Peyer's patch (tissue), 4 donors: ENCODE measurements around the gene PDE8B. TPM values are rescaled to one million over a fixed set of nuclear protein-coding genes. Genes with fewer than 3 reads are reported as not detected.

Experiments used
- DNase-seq, 3 donors: peaks; one replicate each; pipeline ENCODE4 v3.0.0-alpha.2; 2017 to 2019
- H3K27ac ChIP-seq, 4 donors: fragments of 200-600 bp; sonication (generic); one replicate each; pipeline ENCODE4 v1.5.1; 2016 to 2019
- H3K27me3 ChIP-seq, 2 donors: fragments of 200-600 bp; sonication (generic); one replicate each; pipeline ENCODE4 v1.5.1; 2019
- H3K36me3 ChIP-seq, 3 donors: fragments of 200-600 bp; sonication (generic); one replicate each; pipeline ENCODE4 v1.5.1; 2016 to 2019
- H3K4me1 ChIP-seq, 4 donors: fragments of 200-600 bp; sonication (generic); one replicate each; pipeline ENCODE4 v1.5.1; 2016 to 2019
- H3K4me3 ChIP-seq, 4 donors: fragments of 200-600 bp; sonication (generic); 1 replicate in 3 of 4; 2 replicates in 1 of 4; pipeline ENCODE4 v1.5.1; 2016 to 2019; ENCODE audit warnings: mild to moderate bottlenecking in 1 of 4
- H3K9me3 ChIP-seq, 4 donors: fragments of 200-600 bp; sonication (generic); one replicate each; pipeline ENCODE4 v1.5.1; 2016 to 2019; ENCODE audit warnings: mild to moderate bottlenecking in 1 of 4
- POLR2A ChIP-seq, 2 donors: fragments of 450-650 bp; IDR thresholded peaks; one replicate each; pipeline ENCODE4 v1.5.1; 2017; ENCODE audit warnings: antibody characterized with exemption in 2 of 2, mild to moderate bottlenecking in 2 of 2, moderate library complexity in 2 of 2
- total RNA-seq, 4 donors: library from RNA; depleted of rRNA; stranded (reverse); fragments of >200 nt; gene quantifications; one replicate each; pipeline ENCODE4 v1.1.0, GENCODE V29; 2016
- TF ChIP-seq, protein P1 (sequence below), 6 experiments: fragments of 450-650 bp in 4 of 6; fragments of 200-600 bp in 2 of 6; sonication (generic) in 1 of 6; IDR thresholded peaks; one replicate each; pipeline ENCODE4 v1.5.1; 2017 to 2019; ENCODE audit warnings: antibody characterized with exemption in 6 of 6, mild to moderate bottlenecking in 3 of 6, moderate library complexity in 1 of 6

PDE8B gene
- total RNA-seq, 4 donors from 2014 or later: 0.94 to 3.1 (median 1.9) TPM

DNA sequence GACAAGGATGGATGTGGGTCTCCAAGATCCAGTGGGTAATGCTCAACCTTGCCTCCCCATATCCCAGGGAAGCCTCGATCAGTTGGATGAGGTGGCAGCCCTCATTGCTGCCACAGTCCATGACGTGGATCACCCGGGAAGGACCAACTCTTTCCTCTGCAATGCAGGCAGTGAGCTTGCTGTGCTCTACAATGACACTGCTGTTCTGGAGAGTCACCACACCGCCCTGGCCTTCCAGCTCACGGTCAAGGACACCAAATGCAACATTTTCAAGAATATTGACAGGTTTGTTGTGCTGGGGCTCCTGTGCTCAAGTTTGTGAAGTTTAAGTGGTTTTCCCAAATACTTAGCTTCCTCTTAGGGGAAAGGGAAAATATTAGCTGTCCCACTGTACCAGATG lies 207.7 kb downstream of the PDE8B start:
- Histone ChIP-seq H3K36me3 (no peaks in the 10 kb centered on the region), H3K27me3 (no peaks in the 10 kb centered on the region), H3K4me1 (no peaks in the 10 kb centered on the region), H3K27ac (no peak overlapping the region), H3K9me3 (no peaks in the 10 kb centered on the region), H3K4me3 (no peak overlapping the region)
- no peak for DNase-seq
- TF ChIP-seq, protein P1, sequence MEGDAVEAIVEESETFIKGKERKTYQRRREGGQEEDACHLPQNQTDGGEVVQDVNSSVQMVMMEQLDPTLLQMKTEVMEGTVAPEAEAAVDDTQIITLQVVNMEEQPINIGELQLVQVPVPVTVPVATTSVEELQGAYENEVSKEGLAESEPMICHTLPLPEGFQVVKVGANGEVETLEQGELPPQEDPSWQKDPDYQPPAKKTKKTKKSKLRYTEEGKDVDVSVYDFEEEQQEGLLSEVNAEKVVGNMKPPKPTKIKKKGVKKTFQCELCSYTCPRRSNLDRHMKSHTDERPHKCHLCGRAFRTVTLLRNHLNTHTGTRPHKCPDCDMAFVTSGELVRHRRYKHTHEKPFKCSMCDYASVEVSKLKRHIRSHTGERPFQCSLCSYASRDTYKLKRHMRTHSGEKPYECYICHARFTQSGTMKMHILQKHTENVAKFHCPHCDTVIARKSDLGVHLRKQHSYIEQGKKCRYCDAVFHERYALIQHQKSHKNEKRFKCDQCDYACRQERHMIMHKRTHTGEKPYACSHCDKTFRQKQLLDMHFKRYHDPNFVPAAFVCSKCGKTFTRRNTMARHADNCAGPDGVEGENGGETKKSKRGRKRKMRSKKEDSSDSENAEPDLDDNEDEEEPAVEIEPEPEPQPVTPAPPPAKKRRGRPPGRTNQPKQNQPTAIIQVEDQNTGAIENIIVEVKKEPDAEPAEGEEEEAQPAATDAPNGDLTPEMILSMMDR (IDR thresholded peaks at IDR 0.05): no peak
- no peak for TF ChIP-seq POLR2A (IDR thresholded peaks at IDR 0.05)

DNA sequence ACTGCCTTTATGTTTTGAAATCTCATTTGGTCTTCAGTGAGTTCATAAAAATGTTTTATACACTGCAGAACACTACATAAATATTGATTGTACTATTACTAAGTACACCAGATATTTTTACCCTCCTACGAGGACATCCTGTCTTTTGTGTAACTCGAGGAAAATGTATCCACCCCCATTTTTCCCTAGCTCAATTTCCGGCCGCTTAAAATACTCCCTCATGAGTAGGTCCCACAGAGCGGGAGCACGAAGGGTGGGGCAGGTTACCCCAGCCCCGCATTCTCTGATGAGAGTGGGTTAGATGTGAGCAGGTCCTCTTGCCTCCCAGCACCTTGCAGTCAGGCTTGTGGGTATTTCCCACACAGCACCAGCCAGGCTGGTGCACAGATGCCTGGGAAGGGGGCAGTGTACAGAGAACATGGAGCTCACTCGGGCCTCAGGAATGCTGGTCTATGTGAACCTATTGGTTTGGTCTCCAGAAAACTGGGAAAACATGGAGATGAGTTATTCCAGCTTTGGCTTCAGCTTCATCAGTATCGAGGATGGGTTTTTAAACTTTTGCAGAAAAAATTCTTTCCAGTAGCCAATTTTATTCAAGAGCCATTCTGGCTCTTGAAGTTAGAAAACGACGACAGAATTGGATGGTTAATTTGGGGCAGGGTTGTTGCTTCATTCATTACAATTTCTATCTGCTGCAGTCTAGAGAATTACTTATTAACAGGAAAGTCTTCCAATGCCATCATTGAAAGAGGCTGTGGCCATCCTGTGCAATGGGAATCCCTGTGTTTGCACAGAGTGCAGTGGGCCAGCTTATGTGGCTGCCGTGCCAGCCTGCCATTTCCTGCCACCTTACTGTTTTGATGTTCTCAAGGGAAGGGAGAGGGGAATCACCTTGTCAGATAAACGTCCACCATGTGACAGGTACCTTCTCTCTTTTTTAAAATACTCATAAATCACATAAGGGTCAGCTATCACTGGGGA lies 208.4 kb downstream of the PDE8B start:
- Histone ChIP-seq H3K27me3 (no peaks in the 10 kb centered on the region), H3K27ac (no peak overlapping the region), H3K9me3 (no peaks in the 10 kb centered on the region), H3K4me1 (no peaks in the 10 kb centered on the region), H3K36me3 (no peaks in the 10 kb centered on the region), H3K4me3 (no peak overlapping the region)
- DNase-seq: no peak
- TF ChIP-seq, protein P1 (IDR thresholded peaks at IDR 0.05): no peak
- TF ChIP-seq POLR2A (IDR thresholded peaks at IDR 0.05): no peak

DNA sequence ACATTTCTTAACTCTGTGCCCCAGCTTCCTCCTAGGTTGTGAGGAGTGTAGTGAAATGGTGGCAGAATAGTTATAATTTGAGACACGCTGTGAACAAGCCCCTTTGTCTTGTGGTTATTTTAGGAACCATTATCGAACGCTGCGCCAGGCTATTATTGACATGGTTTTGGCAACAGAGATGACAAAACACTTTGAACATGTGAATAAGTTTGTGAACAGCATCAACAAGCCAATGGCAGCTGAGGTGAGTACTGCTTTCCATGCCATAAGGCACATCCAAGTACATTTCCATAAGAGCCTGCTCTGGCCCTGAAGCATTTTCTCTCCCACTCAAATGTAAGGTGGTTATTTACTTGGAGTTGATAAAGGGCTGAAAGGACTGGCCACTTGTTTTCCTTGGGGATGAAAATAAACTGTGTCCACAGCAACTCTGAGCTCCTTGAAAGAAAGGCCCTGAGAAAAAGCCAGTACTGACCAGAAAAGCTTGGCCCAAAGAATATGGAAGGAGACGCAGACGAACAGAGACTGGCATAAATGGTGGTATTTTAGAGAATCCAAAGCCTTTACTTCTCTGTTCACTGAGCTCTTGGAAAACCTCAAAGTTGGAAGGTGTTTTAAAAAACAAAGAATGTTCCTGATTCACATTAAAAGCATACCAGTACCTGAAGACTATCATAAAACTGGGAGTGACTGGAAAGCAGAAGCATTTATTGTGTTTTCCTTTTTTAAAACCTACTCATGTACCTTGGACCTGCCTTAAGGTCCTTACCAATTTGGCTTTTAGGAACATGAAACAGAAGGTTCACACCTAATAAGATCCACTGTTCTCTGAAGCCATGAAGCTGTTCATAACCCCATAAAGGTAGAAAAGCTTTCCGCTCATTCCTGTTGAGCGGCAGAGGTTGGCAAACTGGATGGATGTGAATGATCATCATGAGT lies 209.4 kb downstream of the PDE8B start:
- DNase-seq: no peak
- TF ChIP-seq POLR2A (IDR thresholded peaks at IDR 0.05): no peak
- TF ChIP-seq, protein P1 (IDR thresholded peaks at IDR 0.05): no peak
- no peaks in the 10 kb centered on the region for H3K27me3 ChIP-seq
- no peaks in the 10 kb centered on the region for H3K4me1 ChIP-seq
- no peaks in the 10 kb centered on the region for H3K36me3 ChIP-seq
- H3K9me3 ChIP-seq: no peaks in the 10 kb centered on the region
- H3K27ac ChIP-seq: no peak overlapping the region
- no peak overlapping the region for H3K4me3 ChIP-seq

DNA sequence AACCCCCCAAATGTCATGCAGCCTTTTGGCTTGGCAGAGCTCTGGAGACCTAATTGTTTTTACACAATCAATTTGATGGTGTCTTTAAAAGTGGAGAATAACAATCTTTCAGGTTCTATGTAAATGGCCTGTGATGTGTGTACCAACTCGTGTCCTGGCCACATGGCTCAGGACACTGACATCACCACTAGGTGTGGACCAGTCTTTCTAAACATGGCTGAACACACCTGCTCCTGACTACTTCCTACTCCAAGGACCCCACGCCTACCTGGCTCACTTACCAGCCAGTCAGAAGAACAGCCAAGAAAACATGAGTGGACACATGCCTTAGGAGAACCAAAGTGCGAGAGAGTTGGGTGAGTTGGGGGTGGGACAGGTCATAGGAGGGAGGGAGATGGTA lies 210.5 kb downstream of the PDE8B start:
- Histone ChIP-seq H3K9me3 (no peaks in the 10 kb centered on the region), H3K27ac (no peak overlapping the region), H3K4me1 (no peaks in the 10 kb centered on the region), H3K27me3 (no peaks in the 10 kb centered on the region), H3K4me3 (no peak overlapping the region), H3K36me3 (no peaks in the 10 kb centered on the region)
- no peak for TF ChIP-seq POLR2A (IDR thresholded peaks at IDR 0.05)
- TF ChIP-seq, protein P1 (IDR thresholded peaks at IDR 0.05): no peak
- no peak for DNase-seq

DNA sequence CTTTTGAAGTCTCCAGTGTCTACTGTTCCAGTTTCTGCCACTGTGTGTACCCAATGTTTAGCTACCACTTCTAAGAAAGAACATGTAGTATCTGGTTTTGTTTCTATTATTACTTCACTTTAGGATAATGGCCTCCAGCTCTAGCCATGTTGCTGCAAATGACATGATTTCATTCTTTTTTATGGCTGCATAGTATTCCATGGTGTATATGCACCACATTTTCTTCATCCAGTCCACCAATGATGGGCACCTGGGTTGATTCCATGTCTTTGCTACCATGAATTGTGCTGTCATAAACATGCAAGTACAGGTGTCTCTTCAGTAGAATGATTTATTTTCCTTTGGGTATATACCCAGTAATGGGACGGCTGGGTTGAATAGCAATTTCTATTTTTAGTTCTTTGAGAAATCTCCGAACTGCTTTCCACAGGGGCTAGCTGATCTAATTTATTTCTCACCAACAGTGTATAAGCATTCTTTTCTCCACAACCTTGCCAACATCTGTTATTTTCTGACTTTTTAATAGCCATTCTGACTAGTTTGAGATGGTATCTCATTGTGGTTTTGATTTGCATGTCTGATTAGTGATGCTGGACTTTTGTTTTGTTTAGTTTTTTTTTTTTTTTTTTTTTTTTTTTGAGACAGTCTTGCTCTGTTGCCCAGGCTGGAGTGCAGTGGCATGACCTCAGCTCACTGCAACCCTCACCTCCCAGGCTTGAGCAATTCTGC lies 212.7 kb downstream of the PDE8B start:
- Histone ChIP-seq H3K36me3 (no peaks in the 10 kb centered on the region), H3K4me1 (no peaks in the 10 kb centered on the region), H3K4me3 (no peak overlapping the region), H3K27ac (no peak overlapping the region), H3K27me3 (no peaks in the 10 kb centered on the region), H3K9me3 (no peaks in the 10 kb centered on the region)
- DNase-seq: no peak
- TF ChIP-seq, protein P1 (IDR thresholded peaks at IDR 0.05): no peak
- no peak for TF ChIP-seq POLR2A (IDR thresholded peaks at IDR 0.05)
